Measurements from ENCODE around the gene PIEZO1. TPM values are rescaled to one million over a fixed set of nuclear protein-coding genes. Genes with fewer than 3 reads are reported as not detected.
"Not testable (repeated sequence)": the region's sequence is repeated elsewhere in the genome, so short reads cannot be mapped to it uniquely, and the experiment has no call there.

PIEZO1 gene
- total and polyA plus RNA-seq, 7 experiments from 2014 or later: 3.6 to 237 (median 111) TPM

GRCh38 chr16:88676502-88677242 is 108.3 kb downstream of the PIEZO1 start:
- H3K9me3 Mint-ChIP-seq: no peaks in the 10 kb centered on the region
- no peak overlapping the region for H3K4me3 Mint-ChIP-seq
- H3K27me3 ChIP-seq (ENCODE audit: control insufficient read depth in 2 of 2, insufficient read depth in 2 of 2, low read length in 2 of 2): no peaks in the 10 kb centered on the region
- CTCF ChIA-PET: no interaction called here
- no peaks in the 10 kb centered on the region for H3K9me3 ChIP-seq (ENCODE audit: control insufficient read depth in 2 of 3, low read length in 3 of 3)
- intact Hi-C loops (cut with micrococcal nuclease): no loop called here
- ATAC-seq: no peak
- peaks cover 5 to 12% (median 8%) of the 10 kb centered on the region in 7 donors for H3K4me1 Mint-ChIP-seq
- no peaks in the 10 kb centered on the region for H3K27me3 Mint-ChIP-seq
- peaks cover 0 to 7% (median 0%) of the 10 kb centered on the region in 5 donors for H3K36me3 Mint-ChIP-seq
- no peak overlapping the region for H3K27ac Mint-ChIP-seq
- POLR2A ChIA-PET: interaction anchor here (1.1 to 1.2 kb wide), 2 partner anchors 14 to 24 kb away, joined by 3 to 5 read pairs; partner anchors contain the start of gene MVD
- H3K4me1 ChIP-seq (ENCODE audit: control insufficient read depth in 2 of 2, insufficient read depth in 2 of 2, low read length in 2 of 2): peaks cover 10 to 13% of the 10 kb centered on the region in 2 donors
- H3K36me3 ChIP-seq (ENCODE audit: control insufficient read depth in 2 of 3, insufficient read depth in 3 of 3, low read length in 3 of 3): peaks cover 0 to 56% (median 13%) of the 10 kb centered on the region in 3 experiments
- no peak for DNase-seq
- H3K27ac ChIP-seq (ENCODE audit: low read depth, low read length): no peak overlapping the region
- no peak overlapping the region for H3K4me3 ChIP-seq (ENCODE audit: low read length)

GRCh38 chr16:88673716-88674379 is 111.2 kb downstream of the PIEZO1 start:
- Mint-ChIP-seq H3K4me1 (no peaks in the 10 kb centered on the region), H3K4me3 (no peak overlapping the region), H3K9me3 (no peaks in the 10 kb centered on the region), H3K27me3 (no peaks in the 10 kb centered on the region), H3K36me3 (peaks cover 0 to 5% (median 0%) of the 10 kb centered on the region in 5 donors), H3K27ac (peak overlapping the region in 1 of 9 donors; percentile 32)
- no peaks in the 10 kb centered on the region for H3K9me3 ChIP-seq (ENCODE audit: control insufficient read depth in 2 of 3, low read length in 3 of 3)
- H3K4me3 ChIP-seq (ENCODE audit: low read length): no peak overlapping the region
- no peaks in the 10 kb centered on the region for H3K27me3 ChIP-seq (ENCODE audit: control insufficient read depth in 2 of 2, insufficient read depth in 2 of 2, low read length in 2 of 2)
- ChIA-PET CTCF (no interaction called here), POLR2A (interaction anchor here (1.3 kb wide), 1 partner anchor 10 kb away, joined by 4 read pairs; no protein-coding TSS in a partner anchor)
- no peak overlapping the region for H3K27ac ChIP-seq (ENCODE audit: low read depth, low read length)
- H3K36me3 ChIP-seq (ENCODE audit: control insufficient read depth in 2 of 3, insufficient read depth in 3 of 3, low read length in 3 of 3): peaks cover 0 to 36% (median 7%) of the 10 kb centered on the region in 3 experiments
- intact Hi-C loops (cut with micrococcal nuclease): no loop called here
- no peaks in the 10 kb centered on the region for H3K4me1 ChIP-seq (ENCODE audit: control insufficient read depth in 2 of 2, insufficient read depth in 2 of 2, low read length in 2 of 2)
- no peak for ATAC-seq
- DNase-seq: no peak

GRCh38 chr16:88672776-88673175 is 112.2 kb downstream of the PIEZO1 start:
- no peak for ATAC-seq
- no peak overlapping the region for H3K4me3 Mint-ChIP-seq

GRCh38 chr16:88671806-88672205 is 113.2 kb downstream of the PIEZO1 start:
- Mint-ChIP-seq H3K27ac (peak overlapping the region in 1 of 9 donors; percentile 21), H3K36me3 (peaks cover 0 to 12% (median 0%) of the 10 kb centered on the region in 5 donors), H3K27me3 (no peaks in the 10 kb centered on the region), H3K4me3 (no peak overlapping the region), H3K4me1 (peaks cover 0 to 5% (median 0%) of the 10 kb centered on the region in 7 donors), H3K9me3 (no peaks in the 10 kb centered on the region)
- H3K27me3 ChIP-seq (ENCODE audit: control insufficient read depth in 2 of 2, insufficient read depth in 2 of 2, low read length in 2 of 2): no peaks in the 10 kb centered on the region
- no peak for DNase-seq
- ChIA-PET CTCF (interaction anchor here (1.4 kb wide), 1 partner anchor 33 kb away, joined by 6 read pairs; no protein-coding TSS in a partner anchor), POLR2A (interaction anchor here (0.9 to 1.1 kb wide), 3 partner anchors 8 to 22 kb away, joined by 3 to 6 read pairs (median 3); no protein-coding TSS in a partner anchor)
- no peaks in the 10 kb centered on the region for H3K9me3 ChIP-seq (ENCODE audit: control insufficient read depth in 2 of 3, low read length in 3 of 3)
- no peak overlapping the region for H3K27ac ChIP-seq (ENCODE audit: low read depth, low read length)
- no peak for ATAC-seq
- peaks cover 0 to 16% (median 0%) of the 10 kb centered on the region in 3 experiments for H3K36me3 ChIP-seq (ENCODE audit: control insufficient read depth in 2 of 3, insufficient read depth in 3 of 3, low read length in 3 of 3)
- intact Hi-C loops (cut with micrococcal nuclease): no loop called here
- no peaks in the 10 kb centered on the region for H3K4me1 ChIP-seq (ENCODE audit: control insufficient read depth in 2 of 2, insufficient read depth in 2 of 2, low read length in 2 of 2)
- no peak overlapping the region for H3K4me3 ChIP-seq (ENCODE audit: low read length)

More at GRCh38 chr16:88672776-88673175, 112.2 kb downstream of the PIEZO1 start:
- H3K9me3 Mint-ChIP-seq: no peaks in the 10 kb centered on the region
- Histone ChIP-seq H3K4me3 (ENCODE audit: low read length) (no peak overlapping the region), H3K4me1 (ENCODE audit: control insufficient read depth in 2 of 2, insufficient read depth in 2 of 2, low read length in 2 of 2) (no peaks in the 10 kb centered on the region), H3K36me3 (ENCODE audit: control insufficient read depth in 2 of 3, insufficient read depth in 3 of 3, low read length in 3 of 3) (peaks cover 0 to 25% (median 5%) of the 10 kb centered on the region in 3 experiments), H3K27me3 (ENCODE audit: control insufficient read depth in 2 of 2, insufficient read depth in 2 of 2, low read length in 2 of 2) (no peaks in the 10 kb centered on the region), H3K27ac (ENCODE audit: low read depth, low read length) (no peak overlapping the region), H3K9me3 (ENCODE audit: control insufficient read depth in 2 of 3, low read length in 3 of 3) (no peaks in the 10 kb centered on the region)
- H3K36me3 Mint-ChIP-seq: peaks cover 0 to 8% (median 0%) of the 10 kb centered on the region in 5 donors
- no peak for DNase-seq
- ChIA-PET POLR2A (no interaction called here), CTCF (interaction anchor here (1.4 kb wide), 1 partner anchor 32 kb away, joined by 6 read pairs; no protein-coding TSS in a partner anchor)
- no peaks in the 10 kb centered on the region for H3K27me3 Mint-ChIP-seq
- H3K27ac Mint-ChIP-seq: no peak overlapping the region
- H3K4me1 Mint-ChIP-seq: peaks cover 0 to 4% (median 0%) of the 10 kb centered on the region in 7 donors
- intact Hi-C loops (cut with micrococcal nuclease): no loop called here

- Histone ChIP-seq H3K36me3 (ENCODE audit: control insufficient read depth in 2 of 3, insufficient read depth in 3 of 3, low read length in 3 of 3) (peaks cover 0 to 2% (median 0%) of the 10 kb centered on the region in 3 experiments), H3K4me3 (ENCODE audit: low read length) (no peak overlapping the region), H3K9me3 (ENCODE audit: control insufficient read depth in 2 of 3, low read length in 3 of 3) (no peaks in the 10 kb centered on the region), H3K27ac (ENCODE audit: low read depth, low read length) (no peak overlapping the region), H3K27me3 (ENCODE audit: control insufficient read depth in 2 of 2, insufficient read depth in 2 of 2, low read length in 2 of 2) (no peaks in the 10 kb centered on the region), H3K4me1 (ENCODE audit: control insufficient read depth in 2 of 2, insufficient read depth in 2 of 2, low read length in 2 of 2) (no peaks in the 10 kb centered on the region)
- CTCF ChIA-PET: interaction anchor here (0.7 kb wide), 2 partner anchors 22 to 51 kb away, joined by 3 read pairs; no protein-coding TSS in a partner anchor
- Mint-ChIP-seq H3K4me3 (no peak overlapping the region), H3K27ac (no peak overlapping the region), H3K27me3 (no peaks in the 10 kb centered on the region), H3K9me3 (no peaks in the 10 kb centered on the region), H3K36me3 (peaks cover 0 to 12% (median 0%) of the 10 kb centered on the region in 5 donors), H3K4me1 (peaks cover 0 to 7% (median 2%) of the 10 kb centered on the region in 7 donors)
- DNase-seq (no peak), ATAC-seq (no peak)
- intact Hi-C loops (cut with micrococcal nuclease): no loop called here
- POLR2A ChIA-PET: interaction anchor here (0.7 to 1.4 kb wide), 3 partner anchors 11 to 31 kb away, joined by 3 to 4 read pairs (median 3); no protein-coding TSS in a partner anchor
These were observed 115.0 kb downstream of the PIEZO1 start for GRCh38 chr16:88669980-88670379.

DNA sequence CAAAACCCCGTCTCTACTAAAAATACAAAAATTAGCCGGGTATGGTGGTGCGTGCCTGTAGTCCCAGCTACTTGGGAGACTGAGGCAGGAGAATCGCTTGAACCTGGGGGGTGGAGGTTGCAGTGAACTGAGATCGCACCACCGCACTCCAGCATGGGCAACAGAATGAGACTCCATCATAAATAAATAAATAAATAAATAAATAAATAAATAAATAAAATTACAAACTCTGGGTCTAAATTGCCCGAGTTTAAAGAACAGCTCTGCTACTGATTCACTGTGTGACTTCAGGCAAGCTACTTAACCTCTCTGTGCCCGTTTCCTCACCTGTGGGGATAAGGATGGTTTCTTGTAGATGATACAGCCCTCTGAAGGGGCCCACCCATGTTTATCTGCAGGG is 115.5 kb downstream of the PIEZO1 start:
- H3K27ac Mint-ChIP-seq; H3K4me3 ChIP-seq (ENCODE audit: low read length); H3K27ac ChIP-seq (ENCODE audit: low read depth, low read length); H3K27me3 ChIP-seq (ENCODE audit: control insufficient read depth in 2 of 2, insufficient read depth in 2 of 2, low read length in 2 of 2); H3K4me1 ChIP-seq (ENCODE audit: control insufficient read depth in 2 of 2, insufficient read depth in 2 of 2, low read length in 2 of 2); H3K27me3 Mint-ChIP-seq; H3K4me3 Mint-ChIP-seq; H3K9me3 Mint-ChIP-seq; DNase-seq; ATAC-seq; H3K9me3 ChIP-seq (ENCODE audit: control insufficient read depth in 2 of 3, low read length in 3 of 3); H3K36me3 ChIP-seq (ENCODE audit: control insufficient read depth in 2 of 3, insufficient read depth in 3 of 3, low read length in 3 of 3); intact Hi-C loops (cut with micrococcal nuclease): not testable (repeated sequence)
- peaks cover 0 to 12% (median 0%) of the 10 kb centered on the region in 5 donors for H3K36me3 Mint-ChIP-seq
- H3K4me1 Mint-ChIP-seq: peaks cover 0 to 12% (median 5%) of the 10 kb centered on the region in 7 donors
- ChIA-PET POLR2A (interaction anchor here (0.7 to 1.4 kb wide), 3 partner anchors 12 to 32 kb away, joined by 3 to 4 read pairs (median 3); no protein-coding TSS in a partner anchor), CTCF (interaction anchor here (0.7 kb wide), 1 partner anchor 51 kb away, joined by 3 read pairs; no protein-coding TSS in a partner anchor)
